ENCODE measurements around the gene FOXD2.

DNA sequence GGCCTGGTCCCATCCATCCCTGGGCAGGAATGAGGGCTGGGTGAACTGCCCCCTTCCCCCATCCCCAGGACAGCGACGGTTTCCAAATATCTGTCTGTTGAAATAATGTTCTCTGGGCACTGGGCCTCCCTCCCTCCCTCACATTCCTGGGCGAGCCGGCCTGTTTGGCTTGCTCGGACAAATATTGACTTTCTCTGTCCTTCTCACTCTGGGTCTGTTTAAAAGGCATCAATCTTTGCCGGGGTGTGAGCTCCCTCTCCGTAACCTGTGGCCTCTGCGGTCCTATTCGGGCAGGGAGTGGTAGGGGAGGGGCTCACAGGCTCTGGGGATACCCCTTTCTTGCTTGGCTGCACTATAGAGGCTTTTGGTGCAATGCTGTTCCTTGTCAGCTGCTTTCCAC is 40.2 kb downstream of the FOXD2 start:
- TF ChIP-seq, protein P1, sequence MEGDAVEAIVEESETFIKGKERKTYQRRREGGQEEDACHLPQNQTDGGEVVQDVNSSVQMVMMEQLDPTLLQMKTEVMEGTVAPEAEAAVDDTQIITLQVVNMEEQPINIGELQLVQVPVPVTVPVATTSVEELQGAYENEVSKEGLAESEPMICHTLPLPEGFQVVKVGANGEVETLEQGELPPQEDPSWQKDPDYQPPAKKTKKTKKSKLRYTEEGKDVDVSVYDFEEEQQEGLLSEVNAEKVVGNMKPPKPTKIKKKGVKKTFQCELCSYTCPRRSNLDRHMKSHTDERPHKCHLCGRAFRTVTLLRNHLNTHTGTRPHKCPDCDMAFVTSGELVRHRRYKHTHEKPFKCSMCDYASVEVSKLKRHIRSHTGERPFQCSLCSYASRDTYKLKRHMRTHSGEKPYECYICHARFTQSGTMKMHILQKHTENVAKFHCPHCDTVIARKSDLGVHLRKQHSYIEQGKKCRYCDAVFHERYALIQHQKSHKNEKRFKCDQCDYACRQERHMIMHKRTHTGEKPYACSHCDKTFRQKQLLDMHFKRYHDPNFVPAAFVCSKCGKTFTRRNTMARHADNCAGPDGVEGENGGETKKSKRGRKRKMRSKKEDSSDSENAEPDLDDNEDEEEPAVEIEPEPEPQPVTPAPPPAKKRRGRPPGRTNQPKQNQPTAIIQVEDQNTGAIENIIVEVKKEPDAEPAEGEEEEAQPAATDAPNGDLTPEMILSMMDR (IDR thresholded peaks at IDR 0.05; ENCODE audit: insufficient read depth, low read depth, low read length) = no peak
- TF ChIP-seq EZH2 (IDR thresholded peaks at IDR 0.05; ENCODE audit: insufficient read depth, low read length) = no peak

Data from astrocyte (in vitro differentiated cells and primary cell).